ENCODE results near the gene PIP5KL1.

Gene PIP5KL1

GRCh38 chr9:127915801-127916719, 14.5 kb downstream of the PIP5KL1 start:
- no peak for DNase-seq (ENCODE audit: low read depth)

DNA sequence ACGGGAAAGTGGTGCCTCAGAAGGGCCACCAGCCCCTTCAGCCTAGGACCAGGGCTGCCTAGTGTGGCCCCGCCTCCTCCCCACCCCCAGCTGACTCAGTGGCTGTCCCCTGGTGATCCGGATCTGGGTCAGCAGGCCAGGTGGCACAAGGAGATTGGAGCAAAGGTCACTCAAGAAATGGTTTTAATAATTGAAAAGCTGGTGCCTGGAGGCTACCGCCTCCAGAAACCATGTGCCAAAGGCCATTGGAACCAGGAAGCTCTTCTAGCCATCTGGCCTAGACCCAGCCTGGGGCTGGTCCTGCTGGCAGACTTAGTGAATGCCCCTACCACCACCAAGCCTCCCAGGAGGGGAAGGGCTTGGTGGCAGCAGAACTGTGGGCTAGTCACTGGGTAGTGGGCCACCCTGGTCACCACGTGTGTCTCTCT, 15.2 kb downstream of the PIP5KL1 start:
- DNase-seq (ENCODE audit: low read depth), result no peak

DNA sequence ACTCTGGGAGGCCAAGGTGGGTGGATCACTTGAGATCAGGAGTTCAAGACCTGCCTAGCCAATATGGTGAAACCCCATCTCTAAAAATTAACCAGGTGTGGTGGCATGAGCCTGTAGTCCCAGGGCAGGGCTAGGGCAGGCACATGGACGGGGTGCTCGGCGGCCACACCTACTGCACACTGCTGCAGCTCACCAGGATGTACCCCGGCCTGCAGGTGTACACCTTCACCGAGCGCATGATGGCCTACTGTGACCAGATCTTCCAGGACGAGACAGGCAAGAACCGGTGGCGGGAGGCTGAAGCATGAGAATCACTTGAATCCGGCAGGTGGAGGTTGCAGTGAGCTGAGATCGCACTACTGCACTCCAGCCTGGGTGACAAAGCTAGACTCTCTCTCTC, 16.9 kb downstream of the PIP5KL1 start:
- no peak for DNase-seq (ENCODE audit: low read depth)

DNA sequence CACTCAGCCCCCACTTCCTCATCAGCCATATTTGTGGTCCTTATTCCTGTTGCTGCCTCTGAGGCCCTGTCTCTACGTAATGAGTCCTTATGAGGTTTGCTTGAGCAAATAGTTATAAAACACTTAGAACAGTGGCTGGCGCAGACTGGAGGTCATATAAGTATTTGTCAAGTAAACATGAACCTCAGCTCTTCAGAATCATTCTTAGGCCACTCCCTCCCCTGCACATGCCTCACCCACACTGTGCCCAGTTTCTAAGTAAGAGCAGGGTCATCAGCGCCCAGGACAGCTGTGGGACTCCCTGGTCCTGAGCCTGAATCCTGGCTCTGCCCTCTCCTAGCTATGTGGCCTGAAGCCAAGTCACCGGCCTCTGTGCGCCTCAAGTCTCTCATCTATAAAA, 17.7 kb downstream of the PIP5KL1 start:
- no peak for DNase-seq (ENCODE audit: low read depth)

DNA sequence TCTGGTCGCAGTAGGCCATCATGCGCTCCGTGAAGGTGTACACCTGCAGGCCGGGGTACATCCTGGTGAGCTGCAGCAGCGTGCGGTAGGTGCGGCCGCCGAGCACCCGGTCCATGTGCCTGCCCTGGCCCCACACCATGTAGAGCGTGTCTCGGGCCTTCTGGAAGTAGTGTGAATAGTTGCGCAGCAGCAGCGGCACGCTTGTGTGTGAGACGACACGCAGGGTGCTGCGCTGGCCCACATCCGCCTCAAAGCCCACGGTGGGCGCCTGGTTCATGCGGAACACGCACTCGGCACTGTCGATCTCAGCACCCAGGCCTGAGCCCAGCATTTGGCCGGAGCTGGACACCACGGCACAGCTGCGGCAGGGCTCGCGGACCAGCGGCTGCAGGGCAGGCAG, 18.3 kb downstream of the PIP5KL1 start:
- DNase-seq (ENCODE audit: low read depth), result no peak

GRCh38 chr9:127910613-127911205, 19.9 kb downstream of the PIP5KL1 start:
- DNase-seq (ENCODE audit: low read depth), result no peak

DNA sequence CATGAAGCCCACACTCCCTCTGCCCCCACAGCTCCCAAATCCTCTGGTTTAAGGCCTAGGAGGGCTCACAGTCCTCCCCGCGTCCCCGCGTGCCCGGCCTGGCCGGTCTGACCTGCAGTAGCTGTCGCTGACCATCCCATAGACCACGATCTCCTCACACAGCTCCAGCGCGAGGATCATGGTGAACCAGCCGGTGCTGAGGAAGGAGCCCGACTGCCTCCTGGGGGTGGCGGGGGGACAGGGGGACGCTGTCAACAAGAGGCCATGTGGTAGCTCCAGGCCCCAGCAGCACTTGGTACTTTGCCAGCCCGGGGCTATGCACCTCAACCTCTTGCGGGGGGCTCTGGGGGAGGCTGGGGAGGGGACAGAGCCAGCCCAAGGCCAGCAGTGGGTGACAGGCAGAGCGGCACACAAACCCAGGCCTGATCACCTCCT, 20.7 kb downstream of the PIP5KL1 start:
- no peak for DNase-seq (ENCODE audit: low read depth)

DNA sequence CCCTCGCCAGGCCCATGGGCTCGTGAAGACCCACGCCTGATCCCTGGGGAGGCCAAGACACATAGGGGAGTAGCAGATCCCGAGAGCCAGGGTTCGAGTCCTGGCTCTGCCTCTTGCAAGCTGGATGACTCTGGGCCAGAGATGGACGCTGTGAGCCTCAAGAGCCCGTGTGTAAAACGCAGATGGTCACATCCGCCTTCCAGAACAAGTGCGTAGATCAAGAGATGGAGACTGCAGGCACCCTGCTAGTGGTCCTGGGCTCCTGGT, 22.0 kb downstream of the PIP5KL1 start:
- DNase-seq (ENCODE audit: low read depth), result no peak

GRCh38 chr9:127907867-127908659, 22.5 kb downstream of the PIP5KL1 start:
- DNase-seq (ENCODE audit: low read depth), result no peak

GRCh38 chr9:127905788-127906191, 24.8 kb downstream of the PIP5KL1 start:
- no peak for DNase-seq (ENCODE audit: low read depth)

GRCh38 chr9:127905004-127905728, 25.4 kb downstream of the PIP5KL1 start:
- no peak for DNase-seq (ENCODE audit: low read depth)

DNA sequence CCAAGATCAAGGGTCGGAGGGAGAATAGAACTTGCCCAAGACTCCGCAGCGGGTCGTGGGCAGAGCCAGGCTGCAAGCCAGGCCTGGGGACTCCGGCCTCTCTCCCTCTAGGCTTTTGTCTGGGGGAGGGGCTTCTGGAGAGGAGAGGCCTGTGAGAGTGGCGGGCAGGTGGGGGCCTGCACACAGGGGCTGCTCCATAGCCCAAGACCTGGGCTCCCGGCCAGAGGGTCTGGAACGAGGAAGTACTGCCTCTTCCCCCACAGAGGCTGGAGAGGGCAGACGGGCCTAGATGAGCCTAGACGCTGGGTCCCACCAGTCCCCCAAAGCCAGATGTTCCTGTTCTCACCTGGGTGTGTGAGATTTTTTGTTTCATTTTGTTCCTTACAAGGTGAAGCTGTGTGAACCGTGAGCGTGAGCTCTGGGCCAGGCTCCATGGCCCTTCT, 26.0 kb downstream of the PIP5KL1 start:
- no peak for DNase-seq (ENCODE audit: low read depth)

DNA sequence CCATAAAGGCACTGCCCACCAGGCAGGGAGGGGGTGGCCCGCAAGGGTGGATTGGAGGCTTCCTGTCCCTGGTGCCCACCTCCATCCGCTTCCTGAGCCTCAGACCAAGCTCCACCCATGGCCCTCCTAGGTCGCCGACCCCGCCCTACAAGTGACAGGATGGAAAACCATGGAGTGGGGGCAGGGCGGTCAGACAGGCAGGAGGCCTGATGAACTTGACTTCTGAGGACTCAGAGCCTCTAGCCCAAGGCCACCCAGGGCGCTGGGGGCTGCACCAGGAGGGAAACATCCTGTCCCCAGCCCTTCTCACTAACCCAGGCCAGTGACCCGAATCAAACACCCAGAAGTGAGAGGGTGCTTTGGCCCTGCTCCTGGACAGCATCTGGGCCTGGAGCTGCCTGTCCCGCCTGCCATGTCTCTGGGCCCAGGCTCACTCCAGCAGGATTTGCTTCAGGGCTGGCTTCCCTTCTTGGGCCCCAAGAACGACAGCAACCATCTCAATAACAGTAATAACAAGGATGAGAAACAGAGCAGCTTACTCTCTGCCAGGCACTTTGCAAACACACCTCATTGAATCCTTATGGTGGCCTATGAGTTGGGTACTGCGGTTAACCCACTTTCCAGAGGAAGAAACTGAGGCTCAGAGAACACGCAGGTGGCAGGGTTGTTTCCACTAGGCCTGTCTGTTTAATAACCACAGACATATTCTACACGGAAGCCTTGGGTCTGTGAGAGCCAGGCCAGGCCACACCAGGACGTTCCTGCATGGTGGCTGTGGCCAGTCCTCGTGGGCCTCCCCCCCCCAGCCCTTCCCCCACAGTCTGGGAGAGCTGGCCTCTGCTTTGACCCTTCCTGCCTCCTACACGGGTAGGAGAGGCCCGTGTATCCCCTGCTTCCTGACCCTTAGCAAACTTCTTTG, 26.8 kb downstream of the PIP5KL1 start:
- no peak for DNase-seq (ENCODE audit: low read depth)

GRCh38 chr9:127899128-127899943, 31.2 kb downstream of the PIP5KL1 start, which contains the start of gene ST6GALNAC6:
ST6GALNAC6 (minus strand) TSS chr9:127899603; CDS start chr9:127897981, 1,622 bp downstream.
- no peak for DNase-seq (ENCODE audit: low read depth)

- peak; percentile 67 for DNase-seq (ENCODE audit: low read depth)
Observed at GRCh38 chr9:127898433-127899127, 32.0 kb downstream of the PIP5KL1 start.

DNA sequence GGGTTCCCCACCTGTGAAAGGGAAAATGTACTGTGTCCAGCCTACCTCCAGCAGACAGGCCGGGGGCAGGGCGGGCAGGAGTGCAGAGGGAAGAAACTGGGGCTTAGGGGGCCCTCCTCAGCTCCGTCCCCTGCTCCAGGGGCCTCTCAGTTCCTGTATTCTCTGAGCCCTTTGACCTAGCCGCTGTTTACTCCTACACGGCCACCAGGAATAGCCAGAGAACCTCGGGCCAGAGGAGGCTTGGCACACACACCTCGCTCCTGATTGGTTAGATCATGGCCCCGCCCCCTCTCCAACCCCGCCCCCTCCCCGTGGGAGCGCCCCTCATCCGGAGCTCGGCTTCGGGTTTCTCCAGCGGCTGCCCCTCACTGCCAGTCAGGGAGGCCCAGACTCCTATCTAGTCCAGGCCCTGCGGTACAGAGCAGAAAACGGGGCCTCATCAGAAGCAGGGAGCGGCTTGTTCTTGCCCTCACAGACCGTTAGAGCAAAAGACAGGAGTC, 33.3 kb downstream of the PIP5KL1 start:
- peak; percentile 34 for DNase-seq (ENCODE audit: low read depth)

GRCh38 chr9:127896395-127897192, 34.0 kb downstream of the PIP5KL1 start:
- DNase-seq (ENCODE audit: low read depth), result no peak

DNA sequence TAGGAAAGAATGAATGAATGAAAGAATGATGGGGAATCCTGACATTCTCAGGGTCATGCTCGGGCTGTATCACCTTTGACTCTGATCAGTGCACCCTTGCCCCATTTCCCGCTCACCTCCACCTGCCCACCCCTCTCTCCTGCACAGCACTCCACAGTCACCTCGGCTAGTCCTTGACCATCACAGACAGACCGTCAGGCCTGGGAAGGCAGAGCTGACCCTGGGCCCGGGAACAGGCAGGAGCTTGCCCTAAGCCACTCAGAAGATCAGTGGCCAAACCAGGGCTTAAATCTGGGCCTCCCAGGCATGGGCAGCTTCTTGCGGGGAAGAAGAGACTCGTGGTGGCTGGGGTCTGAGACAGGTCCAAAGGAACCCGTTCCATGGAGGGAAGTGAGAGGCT, 34.8 kb downstream of the PIP5KL1 start:
- DNase-seq (ENCODE audit: low read depth), result no peak
